Neural progenitor cell (in vitro differentiated cells): ENCODE data around the gene POLR2L. TPM values are rescaled to one million over a fixed set of nuclear protein-coding genes. Genes with fewer than 3 reads are reported as not detected.
A peak's percentile ranks its signal among the peaks of the same experiment; 100 is the strongest.

ENCODE experiments used
- DNase-seq: peaks from one replicate; pipeline ENCODE4 v3.0.0-alpha.2; 2016; ENCODE audit warnings: low spot score
- H2AFZ ChIP-seq: fragments of 200-600 bp; sonication (generic); replicated peaks from 2 replicates; pipeline ENCODE4 v1.6.1; 2016; ENCODE audit warnings: antibody characterized with exemption
- H3F3A ChIP-seq: fragments of 200-600 bp; sonication (generic); 2 replicates; pipeline ENCODE4 v1.6.1; 2016; ENCODE audit warnings: antibody characterized with exemption, low read depth
- H3K27ac ChIP-seq: fragments of 200-600 bp; sonication (generic); 2 replicates; pipeline ENCODE4 v1.5.1; 2016; ENCODE audit warnings: mild to moderate bottlenecking
- H3K27me3 ChIP-seq: fragments of 200-600 bp; sonication (generic); 2 replicates; pipeline ENCODE4 v1.6.1; 2016; ENCODE audit warnings: mild to moderate bottlenecking, moderate library complexity
- H3K36me3 ChIP-seq: fragments of 200-600 bp; sonication (generic); 2 replicates; pipeline ENCODE4 v1.5.1; 2016
- H3K4me1 ChIP-seq: fragments of 200-600 bp; sonication (generic); 2 replicates; pipeline ENCODE4 v1.6.1; 2016; ENCODE audit warnings: mixed run types
- H3K4me2 ChIP-seq: fragments of 200-600 bp; sonication (generic); 2 replicates; pipeline ENCODE4 v1.6.1; 2016
- H3K4me3 ChIP-seq: fragments of 200-600 bp; sonication (generic); 2 replicates; pipeline ENCODE4 v1.5.1; 2016
- H3K79me2 ChIP-seq: fragments of 200-600 bp; sonication (generic); 2 replicates; pipeline ENCODE4 v1.6.1; 2016; ENCODE audit warnings: low read depth
- H3K9ac ChIP-seq: fragments of 200-600 bp; sonication (generic); 2 replicates; pipeline ENCODE4 v1.6.1; 2016
- H3K9me3 ChIP-seq: fragments of 200-600 bp; sonication (generic); 2 replicates; pipeline ENCODE4 v1.5.1; 2016; ENCODE audit warnings: low read depth
- H4K20me1 ChIP-seq: fragments of 200-600 bp; sonication (generic); 2 replicates; pipeline ENCODE4 v1.6.1; 2016; ENCODE audit warnings: low read depth
- H3K27ac Mint-ChIP-seq: 3 replicates; pipeline ENCODE4 v1.8.0; 2021; ENCODE audit warnings: mixed read lengths
- H3K27me3 Mint-ChIP-seq: 2 replicates; pipeline ENCODE4 v1.8.0; 2022; ENCODE audit warnings: low read depth, mild to moderate bottlenecking, inconsistent platforms, moderate library complexity, mixed read lengths; ENCODE audit not compliant: insufficient read depth
- H3K36me3 Mint-ChIP-seq: 3 replicates; pipeline ENCODE4 v1.8.0; 2021; ENCODE audit warnings: mixed read lengths
- H3K4me1 Mint-ChIP-seq: 3 replicates; pipeline ENCODE4 v1.8.0; 2021; ENCODE audit warnings: mixed read lengths
- H3K4me3 Mint-ChIP-seq: 3 replicates; pipeline ENCODE4 v1.8.0; 2021; ENCODE audit warnings: mild to moderate bottlenecking, moderate library complexity, mixed read lengths
- H3K9me3 Mint-ChIP-seq: 3 replicates; pipeline ENCODE4 v1.8.0; 2020; ENCODE audit warnings: mixed read lengths
- CTCF ChIP-seq: fragments of 200-600 bp; sonication (generic); IDR thresholded peaks from 2 replicates; pipeline ENCODE4 v1.5.1; 2017; ENCODE audit warnings: antibody characterized with exemption, mild to moderate bottlenecking
- EZH2 ChIP-seq: fragments of 200-600 bp; sonication (generic); IDR thresholded peaks from 2 replicates; pipeline ENCODE4 v1.6.1; 2017; ENCODE audit warnings: antibody characterized with exemption, mild to moderate bottlenecking, moderate library complexity
- EZH2phosphoT487 ChIP-seq: fragments of 200-600 bp; sonication (generic); IDR thresholded peaks from 2 replicates; pipeline ENCODE4 v1.6.1; 2017; ENCODE audit warnings: antibody characterized with exemption
- total RNA-seq: library from RNA; depleted of rRNA; stranded (reverse); fragments of >200 nt; gene quantifications from 2 replicates; pipeline ENCODE4 v1.2.3, GENCODE V29; 2015; ENCODE audit warnings: low replicate concordance

The POLR2L gene
- total RNA-seq, 1 donor from 2014 or later, result 12.9 TPM

GRCh38 chr11:844693-845644 is 2.6 kb upstream of the POLR2L start:
- peak overlapping the region; percentile 97 for H3K4me2 ChIP-seq
- no peak for TF ChIP-seq EZH2
- TF ChIP-seq CTCF, result no peak
- TF ChIP-seq EZH2phosphoT487, result no peak
- H3K4me1 ChIP-seq, result peaks cover 38% of the 10 kb centered on the region

GRCh38 chr11:843818-844692 is 1.7 kb upstream of the POLR2L start:
- Histone ChIP-seq H3K4me3 (peak overlapping the region; percentile 96), H3K4me1 (peaks cover 36% of the 10 kb centered on the region), H4K20me1 (peaks cover 36% of the 10 kb centered on the region), H3K9me3 (no peaks in the 10 kb centered on the region), H3K27me3 (peaks cover 19% of the 10 kb centered on the region), H2AFZ (no peak overlapping the region), H3K79me2 (peaks cover 23% of the 10 kb centered on the region), H3K9ac (no peak overlapping the region), H3K27ac (peak overlapping the region; percentile 75), H3F3A (peaks cover 40% of the 10 kb centered on the region), H3K4me2 (peak overlapping the region; percentile 97), H3K36me3 (no peaks in the 10 kb centered on the region)
- peaks cover 37% of the 10 kb centered on the region for H3K4me1 Mint-ChIP-seq
- peaks cover 13% of the 10 kb centered on the region for H3K27me3 Mint-ChIP-seq
- H3K9me3 Mint-ChIP-seq, result no peaks in the 10 kb centered on the region
- peak overlapping the region; percentile 17 for H3K27ac Mint-ChIP-seq
- no peak for TF ChIP-seq EZH2
- peak; percentile 24 for TF ChIP-seq CTCF
- TF ChIP-seq EZH2phosphoT487, result no peak
- no peaks in the 10 kb centered on the region for H3K36me3 Mint-ChIP-seq
- DNase-seq, result peak; percentile 91
- H3K4me3 Mint-ChIP-seq, result peak overlapping the region; percentile 85

More at GRCh38 chr11:844693-845644, 2.6 kb upstream of the POLR2L start:
- Histone ChIP-seq H3F3A (peaks cover 44% of the 10 kb centered on the region), H3K79me2 (peaks cover 23% of the 10 kb centered on the region), H3K9me3 (no peaks in the 10 kb centered on the region), H3K27me3 (peaks cover 24% of the 10 kb centered on the region), H3K9ac (no peak overlapping the region), H4K20me1 (peaks cover 36% of the 10 kb centered on the region), H2AFZ (no peak overlapping the region), H3K36me3 (no peaks in the 10 kb centered on the region), H3K27ac (no peak overlapping the region), H3K4me3 (peak overlapping the region; percentile 96)
- Mint-ChIP-seq H3K27ac (no peak overlapping the region), H3K36me3 (no peaks in the 10 kb centered on the region), H3K4me1 (peaks cover 37% of the 10 kb centered on the region), H3K9me3 (no peaks in the 10 kb centered on the region), H3K27me3 (peaks cover 13% of the 10 kb centered on the region), H3K4me3 (peak overlapping the region; percentile 78)
- peak; percentile 83 for DNase-seq

- peak overlapping the region; percentile 85 for H3K4me3 Mint-ChIP-seq
- H3K4me1 Mint-ChIP-seq, result peaks cover 33% of the 10 kb centered on the region
- peaks cover 36% of the 10 kb centered on the region for H4K20me1 ChIP-seq
- peaks cover 40% of the 10 kb centered on the region for H3F3A ChIP-seq
- peak overlapping the region; percentile 96 for H3K4me3 ChIP-seq
- H3K36me3 ChIP-seq, result no peaks in the 10 kb centered on the region
- H3K27me3 Mint-ChIP-seq, result peaks cover 11% of the 10 kb centered on the region
- H2AFZ ChIP-seq, result peak overlapping the region; percentile 94
- no peak overlapping the region for H3K27ac ChIP-seq
- peaks cover 3% of the 10 kb centered on the region for H3K36me3 Mint-ChIP-seq
- H3K27me3 ChIP-seq, result peaks cover 11% of the 10 kb centered on the region
- peaks cover 23% of the 10 kb centered on the region for H3K79me2 ChIP-seq
- peak overlapping the region; percentile 21 for H3K9ac ChIP-seq
- no peaks in the 10 kb centered on the region for H3K9me3 ChIP-seq
- no peaks in the 10 kb centered on the region for H3K9me3 Mint-ChIP-seq
- peak overlapping the region; percentile 17 for H3K27ac Mint-ChIP-seq
- TF ChIP-seq CTCF (peak; percentile 28), EZH2phosphoT487 (no peak)
- peaks cover 30% of the 10 kb centered on the region for H3K4me1 ChIP-seq
- peak overlapping the region; percentile 97 for H3K4me2 ChIP-seq
- no peak for DNase-seq
Observed at GRCh38 chr11:843086-843734, 881 bp upstream of the POLR2L start.
